ENCODE data around the gene DAPL1. TPM values are rescaled to one million over a fixed set of nuclear protein-coding genes. Genes with fewer than 3 reads are reported as not detected.

The DAPL1 gene
- total RNA-seq, 4 donors from 2014 or later: not detected

DNA sequence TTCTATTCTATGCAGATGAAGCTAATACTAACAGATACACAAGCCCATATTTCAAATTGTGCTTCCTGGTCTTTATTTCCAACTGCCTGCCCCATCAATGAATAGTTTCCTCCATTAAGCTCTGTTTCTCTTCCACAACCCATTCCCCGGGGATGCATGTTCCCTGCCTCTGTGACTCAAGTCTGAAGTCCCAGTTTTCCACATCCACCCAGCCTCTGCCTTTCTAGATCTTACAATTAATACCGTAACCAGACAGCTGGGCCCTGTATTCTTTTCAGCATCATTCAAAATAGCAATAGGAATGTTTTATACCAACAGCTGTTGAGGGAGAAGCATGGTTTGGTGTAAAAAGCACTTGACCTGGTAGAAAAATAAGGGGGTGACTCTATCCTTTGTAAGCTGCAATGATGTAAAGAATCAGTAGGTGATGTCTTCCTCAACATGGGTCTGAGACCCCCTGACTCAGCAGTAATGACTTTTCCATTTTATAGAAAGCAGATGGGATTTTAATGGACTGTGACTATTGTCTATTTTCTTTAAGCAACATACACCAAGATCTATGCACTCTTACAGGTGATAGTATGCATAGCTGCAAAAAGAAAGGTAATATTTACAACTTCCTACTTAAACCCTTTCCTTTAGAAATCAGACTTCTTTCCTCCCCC, 46.1 kb upstream of the DAPL1 start:
- TF ChIP-seq EP300 (IDR thresholded peaks at IDR 0.05): no peak
- no peak for TF ChIP-seq CTCF (IDR thresholded peaks at IDR 0.05)
- no peak for TF ChIP-seq POLR2A (IDR thresholded peaks at IDR 0.05; ENCODE audit: low read depth)
- no peak for TF ChIP-seq POLR2AphosphoS5 (IDR thresholded peaks at IDR 0.05)

GRCh38 chr2:158750458-158751125, 44.5 kb upstream of the DAPL1 start:
- H3K4me1 ChIP-seq: peaks cover 9 to 18% (median 13%) of the 10 kb centered on the region in 4 donors
- no peak for DNase-seq (ENCODE audit: extremely low spot score)
- no peaks in the 10 kb centered on the region for H3K36me3 ChIP-seq
- no peak overlapping the region for H3K4me3 ChIP-seq
- TF ChIP-seq POLR2A (IDR thresholded peaks at IDR 0.05; ENCODE audit: low read depth) (no peak), POLR2AphosphoS5 (IDR thresholded peaks at IDR 0.05) (no peak), CTCF (IDR thresholded peaks at IDR 0.05) (no peak), EP300 (IDR thresholded peaks at IDR 0.05) (no peak)
- H3K9me3 ChIP-seq: no peaks in the 10 kb centered on the region
- 90% methylated on average over 5 of the region's 5 CpGs for WGBS
- H3K27me3 ChIP-seq: peaks cover 0 to 26% (median 0%) of the 10 kb centered on the region in 4 donors
- H3K27ac ChIP-seq (replicated peaks in 1 of 4): no peak overlapping the region
- intact Hi-C loops (cut with DNase I): loop anchor here (5.0 kb wide), 1 partner anchor 293 kb away; the partner anchor contains the start of genes CCDC148 and PKP4

More for the DNA sequence above, 46.1 kb upstream of the DAPL1 start:
- Histone ChIP-seq H3K27me3 (peaks cover 0 to 29% (median 0%) of the 10 kb centered on the region in 4 donors), H3K4me1 (peaks cover 8 to 17% (median 12%) of the 10 kb centered on the region in 4 donors), H3K27ac (replicated peaks in 1 of 4) (no peak overlapping the region), H3K9me3 (no peaks in the 10 kb centered on the region), H3K4me3 (no peak overlapping the region), H3K36me3 (no peaks in the 10 kb centered on the region)
- no peak for DNase-seq (ENCODE audit: extremely low spot score)
- 72% methylated on average over 2 of the region's 2 CpGs for WGBS
- intact Hi-C loops (cut with DNase I): loop anchor here (5.0 kb wide), 1 partner anchor 567 kb away; no protein-coding TSS in a partner anchor

DNA sequence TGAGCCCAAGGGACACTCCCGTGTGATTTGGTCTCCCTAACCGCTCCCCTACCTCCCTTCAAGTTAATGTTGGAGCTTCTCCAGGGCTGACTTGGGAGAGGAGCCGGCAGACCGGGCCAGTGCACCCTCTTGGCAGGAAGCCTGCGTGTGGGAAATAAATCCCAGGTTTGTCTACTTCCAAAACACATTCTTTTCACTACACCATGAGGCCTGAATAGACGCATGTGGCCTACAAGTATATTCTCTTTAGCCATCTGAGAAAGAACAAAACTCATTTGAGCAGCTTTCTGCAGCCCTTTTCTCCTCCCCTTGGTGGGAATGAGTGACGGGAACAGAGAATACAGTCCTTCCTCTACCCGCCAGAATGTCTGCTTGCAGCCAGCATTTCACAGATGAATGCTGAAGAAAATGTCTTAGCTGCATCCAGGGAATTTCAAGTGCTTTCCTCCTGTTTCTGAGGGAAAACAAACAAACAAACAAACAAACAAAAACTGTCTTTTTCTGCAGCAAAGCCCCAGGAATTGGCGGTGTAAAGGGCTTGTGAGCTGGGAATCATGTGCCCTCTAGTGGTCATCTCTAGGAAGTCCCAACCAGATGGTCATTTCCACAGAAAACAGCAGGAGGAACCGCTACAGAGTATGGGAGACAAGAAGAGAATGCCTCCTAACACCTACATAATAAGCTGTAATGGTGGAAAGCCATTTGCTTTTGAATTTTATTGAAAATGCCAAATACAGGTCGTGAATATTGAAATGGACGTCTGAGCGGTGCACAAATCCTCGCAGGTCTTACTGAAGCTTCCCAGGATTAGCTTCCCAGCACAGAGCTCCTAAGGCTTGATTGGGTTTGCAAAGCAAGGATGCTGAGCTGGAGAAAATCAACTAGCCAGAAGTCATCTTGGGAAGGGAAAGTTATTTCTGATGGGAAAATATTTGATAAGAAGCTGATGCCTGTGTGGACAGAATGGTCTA, 41.2 kb upstream of the DAPL1 start:
- TF ChIP-seq CTCF (IDR thresholded peaks at IDR 0.05) (peak; percentile 81 to 91 (median 85)), POLR2A (IDR thresholded peaks at IDR 0.05; ENCODE audit: low read depth) (no peak)
- peaks cover 9 to 14% (median 11%) of the 10 kb centered on the region in 4 donors for H3K4me1 ChIP-seq
- intact Hi-C loops (cut with DNase I): loop anchor here (5.0 kb wide), 1 partner anchor 297 kb away; the partner anchor contains the start of genes CCDC148 and PKP4
- no peak for DNase-seq (ENCODE audit: extremely low spot score)
- no peaks in the 10 kb centered on the region for H3K9me3 ChIP-seq
- H3K36me3 ChIP-seq: no peaks in the 10 kb centered on the region
- no peaks in the 10 kb centered on the region for H3K27me3 ChIP-seq
- H3K27ac ChIP-seq (replicated peaks in 1 of 4): no peak overlapping the region
- H3K4me3 ChIP-seq: peak overlapping the region; percentile 21 to 42 (median 26)
- 17% methylated on average over 14 of the region's 14 CpGs for WGBS

DNA sequence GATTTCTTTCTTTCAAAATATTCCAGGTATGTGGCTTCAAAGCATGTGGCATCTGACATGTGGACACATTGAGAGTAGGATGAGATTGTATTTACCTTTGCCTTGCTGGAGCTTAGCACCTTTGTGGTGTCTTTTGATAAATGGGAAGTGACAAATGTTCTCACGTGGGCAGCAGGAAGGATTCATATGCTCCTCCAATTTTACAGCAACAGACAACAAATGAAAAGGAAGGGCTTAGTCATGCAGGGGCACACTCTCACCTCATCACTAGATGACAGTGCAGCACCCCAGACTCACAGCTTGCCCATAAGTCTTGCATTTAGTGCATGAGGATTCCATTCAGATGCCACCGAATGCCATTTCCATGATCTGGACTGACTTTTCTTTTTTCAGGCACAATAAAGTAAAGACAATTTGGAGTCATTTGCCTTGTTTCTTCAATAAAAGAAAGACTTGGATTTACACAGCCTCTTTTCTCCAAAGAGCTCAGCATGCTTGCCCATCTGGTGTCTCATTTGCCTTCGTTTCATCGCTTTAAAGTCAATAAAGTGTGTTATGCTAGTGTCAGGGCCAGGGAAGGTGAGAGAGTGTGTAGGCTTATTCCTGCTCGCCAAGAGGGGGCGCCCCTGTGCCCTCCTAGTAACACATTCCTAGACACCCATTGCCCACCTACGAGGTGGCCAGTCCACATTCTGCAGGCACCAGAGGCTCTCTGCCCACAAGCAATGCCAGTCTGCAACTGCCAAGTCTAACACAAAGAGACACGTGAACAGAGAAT, 39.6 kb upstream of the DAPL1 start:
- Histone ChIP-seq H3K27me3 (no peaks in the 10 kb centered on the region), H3K4me1 (peaks cover 9 to 14% (median 11%) of the 10 kb centered on the region in 4 donors), H3K4me3 (no peak overlapping the region), H3K27ac (replicated peaks in 1 of 4) (no peak overlapping the region), H3K9me3 (no peaks in the 10 kb centered on the region), H3K36me3 (no peaks in the 10 kb centered on the region)
- WGBS: 60% methylated on average over 8 of the region's 8 CpGs
- TF ChIP-seq POLR2A (IDR thresholded peaks at IDR 0.05; ENCODE audit: low read depth) (no peak), CTCF (IDR thresholded peaks at IDR 0.05) (peak in 1 of 3 experiments; percentile 4)
- DNase-seq (ENCODE audit: extremely low spot score): no peak
- intact Hi-C loops (cut with DNase I): no loop called here

Data from esophagus muscularis mucosa (tissue), 4 donors.